ENCODE measurements around the gene MYRF.

Gene MYRF

DNA sequence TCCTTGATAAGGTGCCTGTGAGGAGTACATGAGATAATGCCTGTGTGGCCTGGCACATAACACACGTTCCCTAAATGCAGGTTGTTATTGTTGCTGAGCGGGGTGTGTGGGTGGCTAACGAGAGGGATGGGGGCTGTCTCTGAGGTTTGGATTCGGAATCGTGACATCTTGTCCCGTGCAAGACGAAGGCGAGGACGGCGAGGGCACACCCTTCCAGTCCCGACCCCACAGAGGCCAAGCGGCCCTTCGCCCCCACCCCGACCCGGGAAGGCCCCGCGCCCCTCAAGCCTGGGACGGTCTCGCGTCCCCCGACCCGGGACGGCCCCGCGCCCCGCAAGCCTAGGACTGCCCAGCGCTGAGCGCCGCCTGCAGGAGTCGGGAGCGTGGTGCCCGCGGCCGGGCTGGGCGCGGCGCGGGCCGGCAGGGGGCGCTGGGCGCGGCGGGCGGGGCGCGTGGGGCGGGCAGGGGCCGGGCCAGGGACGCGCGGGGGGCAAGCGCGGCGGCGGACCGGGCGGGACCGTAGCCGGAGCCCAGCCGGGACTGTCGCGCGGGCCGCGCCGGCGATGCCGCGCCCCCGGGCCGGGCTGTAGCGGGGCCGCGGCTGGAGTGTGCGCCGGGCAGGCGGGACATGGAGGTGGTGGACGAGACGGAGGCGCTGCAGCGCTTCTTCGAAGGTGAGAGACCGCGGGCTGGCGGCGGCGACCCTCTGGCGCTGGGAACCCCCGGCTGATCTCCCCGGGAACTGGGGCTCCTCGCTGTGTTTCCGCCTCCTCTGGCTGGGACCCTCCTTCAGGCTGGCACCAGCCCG lies at the start of gene MYRF:
Gene MYRF (plus strand): TSS at position 520 of the 808 bp plus-strand sequence. CDS start 109 bp downstream, at position 629.
- no peak for DNase-seq

- DNase-seq = no peak
Measured at GRCh38 chr11:61702701-61703312, 49.6 kb upstream of the MYRF start.

DNA sequence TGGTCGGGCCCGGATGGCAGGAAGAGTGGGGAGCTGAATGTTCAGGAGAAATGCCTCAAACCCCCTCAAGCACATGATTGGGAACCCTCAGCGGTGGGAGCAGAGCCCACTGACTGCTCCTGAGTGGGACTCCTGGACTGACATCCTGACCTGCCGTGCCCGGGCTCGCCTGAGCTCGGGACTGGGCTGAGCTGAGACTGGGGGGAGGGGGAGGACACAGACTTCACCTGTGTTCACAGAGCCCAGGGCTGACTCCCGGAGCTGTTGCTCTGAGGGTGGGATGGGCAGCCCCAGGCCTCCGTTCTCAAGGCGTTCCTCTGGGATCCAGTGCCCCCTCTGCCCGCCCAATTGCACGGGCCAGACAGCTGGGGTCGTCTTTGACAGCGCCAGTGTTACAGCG lies 47.6 kb upstream of the MYRF start:
- no peak for DNase-seq

DNA sequence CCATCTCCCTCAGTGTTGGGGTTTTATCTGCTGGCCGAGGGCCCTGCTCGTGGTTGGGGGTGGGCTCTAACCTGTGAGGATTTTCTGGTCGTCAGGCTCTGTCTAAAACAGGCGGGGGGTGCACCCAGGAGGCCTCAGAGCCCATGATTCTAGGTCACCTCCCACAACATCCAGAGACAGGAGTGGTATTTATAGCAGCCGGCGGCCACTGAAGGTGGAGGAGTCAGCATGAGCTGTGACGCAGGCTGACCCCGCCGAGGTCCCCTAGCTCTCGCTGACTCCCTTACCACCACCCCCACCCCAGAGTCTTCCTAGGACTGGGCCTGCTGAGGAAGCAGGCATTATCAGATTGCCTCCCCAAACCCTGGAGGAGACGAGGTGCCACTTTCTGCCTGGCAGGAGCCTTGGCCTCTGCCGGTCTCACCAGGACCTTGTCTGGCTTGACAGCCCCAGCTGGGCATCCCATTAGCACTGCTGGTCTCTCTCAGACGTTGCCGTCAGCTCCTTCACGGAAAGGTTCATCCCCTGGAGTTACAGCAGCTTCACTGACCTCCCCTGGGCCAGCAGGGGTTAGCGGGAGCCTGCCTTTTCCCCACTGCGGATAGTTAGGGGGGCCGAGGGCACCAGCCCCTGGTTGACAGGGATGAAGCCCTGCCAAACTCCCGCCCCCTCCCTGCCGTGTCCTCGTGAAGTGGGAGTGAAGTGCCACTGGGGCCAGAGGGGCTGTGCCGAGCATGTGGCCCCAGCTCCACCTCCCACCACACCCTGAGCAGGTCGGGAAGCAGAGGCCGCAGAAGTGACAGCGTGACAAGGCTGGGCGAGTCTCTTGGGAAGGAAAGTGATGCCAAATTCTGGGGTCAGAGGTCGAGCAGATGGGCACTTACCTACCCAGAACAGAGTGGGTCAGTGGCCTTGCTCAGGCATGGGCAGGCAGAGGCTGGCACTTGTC lies 45.7 kb upstream of the MYRF start:
- no peak for DNase-seq

- DNase-seq = no peak
Measured at GRCh38 chr11:61707574-61707973, 44.9 kb upstream of the MYRF start.

DNA sequence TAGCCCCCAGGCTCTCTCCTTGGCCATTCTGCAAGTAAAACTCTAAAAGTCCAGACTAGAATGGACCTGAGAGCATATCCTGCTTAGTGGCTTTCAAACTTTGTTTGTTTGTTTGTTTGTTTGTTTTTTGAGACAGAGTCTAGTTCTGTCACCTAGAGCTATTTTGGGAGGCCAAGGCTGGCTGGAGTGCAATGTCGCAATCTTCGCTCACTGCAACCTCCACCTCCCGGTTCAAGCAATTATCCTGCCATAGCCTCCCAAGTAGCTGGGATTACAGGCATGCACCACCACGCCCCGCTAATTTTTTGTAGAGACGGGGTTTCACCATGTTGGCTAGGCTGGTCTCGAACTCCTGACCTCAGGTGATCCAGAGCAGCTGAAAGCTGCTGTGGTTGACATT lies 43.3 kb upstream of the MYRF start:
- no peak for DNase-seq

DNA sequence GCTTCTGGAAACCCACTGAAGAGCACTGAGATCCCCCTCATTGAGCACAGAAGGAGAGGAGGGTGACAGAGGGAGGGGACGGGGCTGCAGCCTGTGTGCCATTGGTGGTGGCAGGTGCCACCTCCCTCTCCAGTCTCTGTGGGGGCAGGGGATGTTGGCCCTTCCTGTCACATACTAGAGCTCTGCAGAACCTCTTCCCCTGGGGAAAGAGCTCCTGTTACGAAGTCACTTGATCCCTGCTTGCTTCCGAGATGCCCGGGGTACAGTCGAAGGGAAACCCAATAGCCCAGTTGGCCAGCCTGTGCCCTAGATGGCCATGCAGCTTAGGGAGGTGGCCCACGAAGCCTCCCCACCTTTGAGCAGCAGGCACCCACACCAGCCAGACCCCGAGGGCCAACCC lies 42.9 kb upstream of the MYRF start:
- DNase-seq = no peak

GRCh38 chr11:61710019-61710418 lies 42.4 kb upstream of the MYRF start:
- DNase-seq = no peak

GRCh38 chr11:61711037-61711436 lies 41.4 kb upstream of the MYRF start:
- DNase-seq = no peak

DNA sequence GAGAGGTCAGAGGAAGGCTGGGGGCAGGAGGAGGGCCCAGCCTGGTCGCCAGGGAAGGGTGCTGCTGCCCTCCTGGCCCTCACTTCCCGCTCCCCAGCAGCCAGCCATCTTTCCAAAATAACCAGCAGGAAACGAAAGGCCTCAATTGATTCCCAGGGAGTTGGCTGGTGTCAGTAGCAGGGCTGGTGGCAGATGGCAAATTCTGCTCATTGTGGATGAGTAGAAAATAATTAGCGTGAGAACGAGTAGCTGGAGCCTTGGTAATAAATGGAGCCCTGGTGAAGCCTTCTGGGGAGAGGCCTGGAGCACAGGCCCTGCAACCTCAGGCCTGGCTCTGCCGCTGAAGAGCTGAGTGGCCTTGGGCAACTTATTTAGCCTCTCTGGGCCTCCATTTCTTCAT lies 40.9 kb upstream of the MYRF start:
- no peak for DNase-seq

GRCh38 chr11:61712314-61712713 lies 40.1 kb upstream of the MYRF start:
- no peak for DNase-seq

- DNase-seq = no peak
Measured at GRCh38 chr11:61712846-61713245, 39.6 kb upstream of the MYRF start.

GRCh38 chr11:61713464-61713863 lies 39.0 kb upstream of the MYRF start:
- DNase-seq = no peak

DNA sequence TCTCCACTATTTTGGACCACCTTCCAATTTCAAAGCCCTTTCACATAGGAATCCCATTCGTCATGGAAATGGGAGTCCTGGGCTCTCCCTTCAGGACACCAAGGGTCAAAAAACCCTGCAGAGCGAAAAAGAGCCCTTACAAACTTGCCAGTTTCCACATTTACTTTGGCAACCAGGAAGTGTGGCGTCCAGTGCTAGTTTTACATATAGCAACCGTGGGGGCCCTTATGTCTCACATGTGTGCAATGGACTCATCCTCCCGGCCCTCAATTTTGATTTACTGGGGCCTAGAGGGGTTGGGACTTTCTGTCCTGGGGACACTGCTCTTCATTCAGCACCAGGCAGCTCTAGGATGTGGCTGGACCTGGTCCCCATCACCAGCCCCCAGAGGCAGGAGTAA lies 38.5 kb upstream of the MYRF start:
- DNase-seq = no peak

DNA sequence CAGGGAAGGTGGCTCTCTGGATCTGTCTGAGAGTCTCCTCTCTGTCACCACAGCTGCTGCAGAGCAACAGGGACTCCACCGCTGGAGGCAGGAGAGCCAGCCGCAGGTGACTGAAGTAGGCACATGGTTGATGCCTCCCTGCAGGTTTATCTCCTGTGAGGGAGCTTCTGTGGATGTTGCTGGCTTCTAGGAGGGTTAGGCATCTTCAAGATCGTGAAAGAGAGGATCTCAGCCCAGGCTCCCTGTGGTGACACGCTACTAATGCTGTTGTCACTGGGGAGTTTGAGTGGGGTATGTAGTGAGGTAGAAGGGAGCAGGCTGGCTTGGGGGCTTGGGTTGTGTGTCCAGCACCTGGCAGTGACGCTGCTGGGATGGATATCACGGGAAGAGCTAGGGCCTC lies 38.1 kb upstream of the MYRF start:
- no peak for DNase-seq

GRCh38 chr11:61714916-61715315 lies 37.5 kb upstream of the MYRF start:
- no peak for DNase-seq

- DNase-seq = no peak
Measured at GRCh38 chr11:61715867-61716266, 36.6 kb upstream of the MYRF start.

DNA sequence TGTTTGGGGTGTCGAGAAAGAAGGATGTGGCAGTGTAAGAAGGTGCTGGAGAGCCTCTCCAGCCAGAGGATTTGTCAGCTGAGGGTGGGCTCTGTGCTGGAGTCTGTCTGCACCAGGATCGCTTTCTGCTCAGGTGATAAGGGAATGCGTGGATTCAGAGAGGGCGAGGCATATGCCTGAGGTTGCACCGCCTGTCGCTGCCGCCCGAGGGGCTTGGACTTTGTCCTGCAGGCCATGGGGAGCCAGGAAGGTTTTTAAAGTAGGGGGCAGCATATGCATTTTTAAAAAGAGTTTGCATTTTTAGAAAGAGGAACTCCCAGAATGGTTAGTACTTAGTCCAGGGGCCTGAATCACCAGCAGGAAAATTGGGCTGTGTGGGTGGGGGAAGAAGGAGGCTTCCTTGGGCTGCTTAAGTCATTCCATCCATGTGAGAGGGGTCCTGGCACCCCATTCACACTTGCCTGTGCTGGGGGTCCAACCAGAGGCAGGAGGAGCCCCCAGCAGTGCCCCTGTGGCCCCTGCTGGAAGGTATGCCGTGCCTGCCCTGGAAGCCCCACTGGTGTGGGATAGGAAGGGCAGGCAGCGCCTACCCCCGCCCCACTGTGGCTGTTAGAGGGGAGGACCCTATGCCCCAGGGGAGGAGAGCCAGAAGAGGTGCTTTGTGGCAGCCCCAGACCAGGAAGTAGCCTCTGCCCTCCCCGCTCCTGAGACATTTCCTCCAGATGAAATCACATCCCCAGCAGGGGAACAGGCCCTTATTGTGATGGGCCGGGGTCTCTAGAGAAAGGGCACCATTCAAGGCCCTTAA lies 35.8 kb upstream of the MYRF start:
- DNase-seq = no peak

DNA sequence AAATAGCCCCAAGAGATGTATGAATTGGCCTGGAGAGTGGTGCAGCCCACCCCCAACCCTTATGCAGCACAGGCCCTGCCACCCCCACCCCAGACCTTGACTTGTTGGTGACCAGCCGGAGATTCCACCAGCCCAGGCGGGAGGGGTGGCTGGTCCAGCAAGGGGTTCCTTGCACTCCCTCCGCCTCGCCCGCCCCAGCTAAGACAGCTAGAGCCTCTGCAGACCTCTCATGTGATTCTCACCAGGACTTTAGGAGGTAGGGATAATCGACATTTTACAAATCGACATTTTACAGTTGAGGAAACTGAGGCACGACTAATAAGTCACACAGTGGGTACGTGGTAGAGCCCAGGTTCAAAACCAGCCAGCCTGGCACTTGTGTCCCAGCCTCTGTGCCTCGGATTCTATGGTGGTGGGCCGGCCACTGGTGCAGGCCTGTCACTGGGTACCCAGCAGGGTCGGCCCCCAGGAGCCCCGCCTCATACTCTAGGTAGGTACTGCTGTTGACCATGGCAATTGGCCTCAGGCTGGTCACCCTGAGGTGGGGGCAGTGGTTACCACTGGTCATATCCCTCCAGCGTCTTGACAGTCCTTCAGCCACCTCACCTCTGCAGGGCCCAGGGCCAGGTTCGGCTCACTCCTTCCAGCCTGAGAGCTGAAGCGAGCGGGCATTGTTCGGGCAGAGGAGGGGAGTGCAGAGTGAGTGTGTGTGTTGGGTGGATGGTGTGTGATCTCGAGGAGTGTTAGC lies 35.0 kb upstream of the MYRF start:
- DNase-seq = no peak

DNA sequence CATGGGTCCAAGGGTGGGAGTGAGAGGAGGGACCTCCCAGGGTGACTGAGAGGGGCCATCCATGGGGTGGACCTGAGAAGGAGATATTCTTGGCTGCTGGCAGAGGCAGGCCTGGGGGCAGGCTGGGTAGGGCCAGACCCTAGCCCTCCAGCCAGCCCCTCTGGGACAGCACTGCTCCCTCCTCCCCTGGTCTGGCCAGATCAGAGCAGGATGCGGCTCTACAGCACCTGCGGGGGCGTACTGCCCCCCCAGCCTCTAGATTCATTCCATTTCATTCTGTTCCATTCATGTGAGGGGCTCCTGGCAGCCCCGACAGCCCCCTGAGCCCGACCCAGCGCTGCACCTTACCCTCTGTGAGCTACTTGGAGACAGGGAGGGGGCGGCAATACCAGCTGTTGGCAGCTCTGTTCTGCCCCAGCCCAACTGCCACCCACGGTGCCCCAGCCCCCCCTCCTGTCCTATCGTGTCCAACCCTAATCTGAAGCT lies 34.3 kb upstream of the MYRF start:
- no peak for DNase-seq

DNA sequence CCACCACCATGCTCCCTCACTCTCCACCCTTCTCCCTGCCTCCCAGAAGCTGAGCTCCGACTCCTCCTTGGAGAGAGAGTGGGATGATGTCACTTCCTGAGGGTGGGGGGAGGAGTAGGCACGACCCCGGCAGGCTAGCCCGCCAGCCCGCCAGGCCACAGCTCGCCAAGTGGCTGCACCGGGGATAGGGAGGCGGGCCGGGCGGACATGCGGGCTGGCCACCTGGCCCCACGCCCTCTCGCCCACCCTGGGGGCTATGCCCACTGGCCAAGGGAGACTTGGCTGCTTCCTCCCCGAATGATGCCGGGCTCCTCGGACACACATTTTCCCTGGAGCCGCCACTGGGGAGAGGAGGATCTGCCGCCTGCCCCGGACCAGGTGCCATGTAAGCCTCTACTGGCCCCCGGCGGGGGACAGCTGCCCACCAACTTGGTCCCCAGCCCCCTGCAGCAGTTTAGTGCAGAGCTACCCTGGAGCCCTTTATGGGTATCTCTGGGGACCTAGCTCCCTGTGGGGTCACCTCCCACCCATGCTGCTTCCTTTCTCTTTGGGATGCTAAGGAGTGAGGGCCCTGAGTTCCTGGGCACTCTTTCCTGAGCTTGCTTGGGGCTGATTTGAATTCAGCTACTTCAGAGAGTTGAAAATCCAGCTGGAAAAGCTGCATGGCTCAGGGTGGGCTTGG lies 33.7 kb upstream of the MYRF start:
- no peak for DNase-seq
